Measurements from ENCODE around the gene JUNB.
A peak's percentile ranks its signal among the peaks of the same experiment; 100 is the strongest.

Gene JUNB

DNA sequence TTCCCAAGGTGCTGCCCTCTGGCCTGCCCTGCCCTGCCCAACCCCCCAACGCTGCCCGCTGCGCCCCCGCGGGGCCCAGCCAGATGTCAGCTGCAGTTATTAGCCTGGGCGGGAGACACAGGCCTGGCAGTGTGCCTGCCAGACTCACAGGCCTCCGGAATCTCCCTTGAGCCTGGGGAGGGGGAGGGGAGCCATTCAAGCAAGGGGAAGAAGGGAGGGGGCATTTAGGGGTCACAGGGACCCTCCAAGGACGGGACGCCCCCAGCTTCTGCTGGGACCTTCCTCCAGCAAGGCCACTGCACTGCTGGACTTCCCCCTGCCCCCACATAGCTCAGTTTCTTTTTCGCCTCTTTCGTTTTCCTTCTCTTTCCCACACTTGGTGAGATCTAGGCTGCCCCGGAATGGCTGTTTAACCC, 2.6 kb upstream of the JUNB start:
- TF ChIP-seq CTCF (IDR thresholded peaks at IDR 0.05; ENCODE audit: low read depth, low read length, missing control alignments) = no peak
- H3K4me3 ChIP-seq (replicated peaks; ENCODE audit: low read depth, low read length) = peak overlapping the region; percentile 31
- DNase-seq (ENCODE audit: extremely low read depth, low read depth) = no peak

DNA sequence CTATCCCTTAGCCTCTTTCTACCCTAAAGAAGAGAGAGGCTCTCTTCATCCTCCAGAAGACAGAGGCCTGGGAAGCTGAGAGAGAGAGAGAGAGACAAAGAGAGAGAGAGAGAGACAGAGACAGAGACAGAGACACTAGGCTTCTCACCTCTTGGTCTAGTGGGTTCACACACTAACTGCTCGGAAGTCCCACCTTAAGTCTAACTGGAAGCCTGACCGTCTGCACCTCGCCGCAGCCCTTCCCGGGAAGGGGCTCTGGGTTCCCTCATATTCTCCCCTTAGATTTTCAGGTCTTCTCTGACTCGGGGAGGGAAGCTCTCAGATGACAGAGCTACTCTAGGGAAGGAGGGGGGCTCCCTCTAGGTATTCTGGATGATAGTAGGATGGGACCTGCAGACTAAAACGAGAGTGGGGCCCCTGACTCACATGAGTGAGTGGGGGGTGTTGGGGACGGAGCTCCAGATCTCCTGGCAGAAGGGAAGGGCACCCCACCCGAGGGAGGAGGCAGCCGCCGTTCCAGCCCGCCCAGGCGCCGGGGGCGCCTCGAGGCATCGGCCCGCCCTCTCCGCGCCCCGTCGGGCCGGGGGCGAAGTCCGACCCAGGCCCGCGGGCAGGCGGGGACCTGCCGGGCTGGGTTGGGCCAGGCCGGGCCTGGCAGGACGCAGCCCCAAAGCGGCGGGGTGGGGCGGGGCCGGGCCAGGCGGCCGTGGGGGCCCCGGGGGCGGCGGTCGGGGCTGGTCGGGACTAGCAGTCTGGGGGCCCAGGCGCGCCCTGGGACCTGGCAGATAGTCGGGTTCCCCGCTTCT, 2.0 kb upstream of the JUNB start:
- peak overlapping the region; percentile 31 for H3K4me3 ChIP-seq (replicated peaks; ENCODE audit: low read depth, low read length)
- no peak for DNase-seq (ENCODE audit: extremely low read depth, low read depth)
- no peak for TF ChIP-seq CTCF (IDR thresholded peaks at IDR 0.05; ENCODE audit: low read depth, low read length, missing control alignments)

DNA sequence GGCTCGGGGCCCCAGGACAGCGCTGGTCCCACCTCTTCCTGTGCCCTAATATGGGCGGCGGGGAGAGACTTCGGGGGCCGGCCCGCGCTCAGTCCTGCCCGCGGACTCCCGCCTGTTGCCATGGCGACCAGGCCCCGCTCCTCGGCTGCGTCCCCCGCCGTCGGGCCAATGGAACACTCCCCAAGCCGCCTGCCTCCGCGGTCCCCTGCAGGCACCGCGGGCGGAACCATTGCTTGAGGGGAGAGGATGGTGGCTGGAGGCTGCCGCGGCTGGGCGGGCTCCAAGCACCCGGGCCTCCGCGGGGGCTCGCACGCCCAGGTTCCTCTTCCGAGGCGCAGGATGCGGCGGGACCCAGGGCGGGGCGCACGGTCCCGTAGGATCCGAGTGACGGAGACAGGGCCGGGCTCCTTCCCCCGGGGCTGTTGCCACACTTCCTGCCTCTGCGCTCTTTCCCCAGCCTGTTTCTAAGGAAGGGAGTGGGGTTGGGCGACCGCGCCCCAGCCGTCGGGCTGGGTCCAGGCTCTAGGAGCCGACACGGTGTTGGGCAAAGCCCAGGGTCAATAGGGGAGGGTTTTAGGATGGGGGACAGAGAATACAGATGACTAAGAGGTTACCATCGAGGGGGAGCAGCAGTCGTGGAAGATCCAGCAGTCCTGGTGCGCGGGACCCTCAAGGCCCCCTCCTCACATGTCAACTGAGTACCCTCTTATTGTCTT, 1.2 kb upstream of the JUNB start:
- TF ChIP-seq CTCF (IDR thresholded peaks at IDR 0.05; ENCODE audit: low read depth, low read length, missing control alignments) = no peak
- no peak for DNase-seq (ENCODE audit: extremely low read depth, low read depth)
- peak overlapping the region; percentile 84 for H3K4me3 ChIP-seq (replicated peaks; ENCODE audit: low read depth, low read length)

DNA sequence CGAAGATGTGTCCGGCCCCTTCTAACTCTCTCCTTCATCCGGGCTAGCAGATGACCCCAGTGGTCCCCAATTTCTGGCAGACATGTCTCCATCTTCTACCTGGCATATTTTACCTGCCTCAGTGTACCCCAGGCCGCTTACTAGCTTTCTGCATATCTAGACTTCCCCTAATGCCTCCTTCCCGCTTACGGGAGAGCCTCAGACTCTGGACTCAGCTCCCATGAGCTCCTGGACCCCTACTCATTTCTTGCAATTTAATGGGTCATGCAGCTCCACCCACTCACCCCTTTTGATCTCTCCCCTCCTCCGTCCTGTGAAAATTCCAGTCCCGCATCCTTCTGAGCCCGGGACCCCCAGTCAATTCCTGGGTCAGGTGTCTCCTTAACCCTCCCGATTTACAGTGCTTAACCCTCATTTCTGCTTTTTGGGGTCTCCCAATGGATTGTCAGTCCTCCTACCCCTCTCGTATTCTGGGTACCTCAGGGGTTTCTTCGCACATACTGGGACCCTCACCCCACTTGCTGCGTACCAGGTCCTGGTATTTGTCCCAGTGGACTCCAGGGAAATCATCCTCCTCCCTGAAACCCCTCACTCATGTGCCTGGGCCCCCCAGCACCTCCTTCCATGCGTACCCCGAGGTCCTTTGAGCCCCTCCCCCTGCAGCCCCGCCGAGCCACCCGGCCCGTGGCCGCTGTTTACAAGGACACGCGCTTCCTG, 500 bp upstream of the JUNB start:
- no peak for TF ChIP-seq CTCF (IDR thresholded peaks at IDR 0.05; ENCODE audit: low read depth, low read length, missing control alignments)
- peak overlapping the region; percentile 84 for H3K4me3 ChIP-seq (replicated peaks; ENCODE audit: low read depth, low read length)
- no peak for DNase-seq (ENCODE audit: extremely low read depth, low read depth)

- no peak for DNase-seq (ENCODE audit: extremely low read depth, low read depth)
- peak overlapping the region; percentile 84 for H3K4me3 ChIP-seq (replicated peaks; ENCODE audit: low read depth, low read length)
- no peak for TF ChIP-seq CTCF (IDR thresholded peaks at IDR 0.05; ENCODE audit: low read depth, low read length, missing control alignments)
Measured at GRCh38 chr19:12792051-12792852, 966 bp downstream of the JUNB start.

GRCh38 chr19:12792853-12793289, 1.6 kb downstream of the JUNB start:
- no peak for DNase-seq (ENCODE audit: extremely low read depth, low read depth)
- peak overlapping the region; percentile 84 for H3K4me3 ChIP-seq (replicated peaks; ENCODE audit: low read depth, low read length)
- no peak for TF ChIP-seq CTCF (IDR thresholded peaks at IDR 0.05; ENCODE audit: low read depth, low read length, missing control alignments)

All from HFF-Myc (cell line).